IMR-90 (cell line): ENCODE results near the gene ZNF469. TPM values are rescaled to one million over a fixed set of nuclear protein-coding genes. Genes with fewer than 3 reads are reported as not detected.

Source experiments
- ATAC-seq: fragments of 200-7000 bp; cut with Tn5 transposase; 2 replicates; pipeline ENCODE4 v1.9.1; 2020; ENCODE audit warnings: low read depth, mild to moderate bottlenecking, moderate library complexity
- BruUV-seq: library from RNA; stranded (reverse); fragments of 400-500 nt; replicated peaks from 2 replicates; lab custom pipeline; 2021; lab: Mats Ljungman, UMichigan
- CTCF ChIA-PET: fragments of 300-600 bp; formaldehyde crosslinking; extraction: SDS; loops from one replicate; lab custom pipeline; 2021; ENCODE audit warnings: antibody characterized with exemption; lab: Yijun Ruan, JAX
- POLR2A ChIA-PET: fragments of 300-600 bp; sonication (Branson Sonifier 250); formaldehyde crosslinking; loops from one replicate; lab custom pipeline; 2022; ENCODE audit warnings: antibody characterized with exemption; ENCODE audit not compliant: unreplicated experiment; lab: Charles Lee
- DNase-seq: peaks from one replicate; pipeline ENCODE4 v3.0.0; 2013
- H2AFZ ChIP-seq: replicated peaks from 2 replicates; pipeline ENCODE3; 2013; ENCODE audit warnings: low read length, mild to moderate bottlenecking; ENCODE audit not compliant: poor library complexity
- H2AK5ac ChIP-seq: 2 replicates; pipeline ENCODE4 v1.6.1; 2013; ENCODE audit warnings: low read depth, low read length, inconsistent platforms
- H2AK9ac ChIP-seq: replicated peaks from 2 replicates; pipeline ENCODE3; 2013; ENCODE audit warnings: mild to moderate bottlenecking, low read depth, low read length, moderate library complexity; ENCODE audit not compliant: poor library complexity
- H2BK120ac ChIP-seq: 2 replicates; pipeline ENCODE4 v1.6.1; 2013; ENCODE audit warnings: low read depth, low read length, inconsistent platforms
- H2BK15ac ChIP-seq: 3 replicates; pipeline ENCODE4 v1.6.1; 2013; ENCODE audit warnings: low read depth, low read length, inconsistent platforms
- H2BK20ac ChIP-seq: 2 replicates; pipeline ENCODE4 v1.6.1; 2013; ENCODE audit warnings: low read depth, mild to moderate bottlenecking, inconsistent platforms, low read length, moderate library complexity
- H2BK5ac ChIP-seq: 2 replicates; pipeline ENCODE4 v1.6.1; 2013; ENCODE audit warnings: mild to moderate bottlenecking, low read depth, low read length, inconsistent platforms; ENCODE audit not compliant: poor library complexity, severe bottlenecking
- H3K14ac ChIP-seq: replicated peaks from 2 replicates; pipeline ENCODE4 v1.6.1; 2013; ENCODE audit warnings: low read depth, low read length, inconsistent platforms
- H3K18ac ChIP-seq: 2 replicates; pipeline ENCODE4 v1.6.1; 2013; ENCODE audit warnings: low read depth, low read length, control low read depth
- H3K23ac ChIP-seq: 2 replicates; pipeline ENCODE4 v1.6.1; 2013; ENCODE audit warnings: low read depth, low read length, inconsistent platforms
- H3K27ac ChIP-seq: 2 replicates; pipeline ENCODE4 v1.5.1; 2013; ENCODE audit warnings: mild to moderate bottlenecking, control low read depth, low read length; ENCODE audit not compliant: insufficient read depth
- H3K27me3 ChIP-seq: 2 replicates; pipeline ENCODE4 v1.6.1; 2013; ENCODE audit warnings: low read length; ENCODE audit not compliant: control insufficient read depth, insufficient read depth
- H3K36me3 ChIP-seq: 2 replicates; pipeline ENCODE4 v1.6.1; 2013; ENCODE audit warnings: low read length, mixed read lengths; ENCODE audit not compliant: control insufficient read depth, insufficient read depth
- H3K4ac ChIP-seq: 2 replicates; pipeline ENCODE4 v1.6.1; 2013; ENCODE audit warnings: low read depth, low read length, inconsistent platforms
- H3K4me1 ChIP-seq: 2 replicates; pipeline ENCODE4 v1.6.1; 2013; ENCODE audit warnings: low read length, mixed read lengths; ENCODE audit not compliant: control insufficient read depth, insufficient read depth
- H3K4me2 ChIP-seq: 2 replicates; pipeline ENCODE4 v1.6.1; 2013; ENCODE audit warnings: low read depth, mild to moderate bottlenecking, control low read depth, low read length, moderate library complexity
- H3K4me3 ChIP-seq: 2 replicates; pipeline ENCODE4 v1.5.1; 2013; ENCODE audit warnings: low read depth, mild to moderate bottlenecking, control low read depth, low read length, moderate library complexity; ENCODE audit not compliant: insufficient read depth
- H3K56ac ChIP-seq: 2 replicates; pipeline ENCODE4 v1.6.1; 2013; ENCODE audit warnings: low read length, inconsistent platforms; ENCODE audit not compliant: insufficient read depth; ENCODE audit errors: extremely low read depth
- H3K79me1 ChIP-seq, 2 experiments: 2 replicates each; pipeline ENCODE4 v1.6.1; 2013; ENCODE audit warnings: low read length in 2 of 2, inconsistent platforms in 1 of 2, low read depth in 1 of 2
- H3K9ac ChIP-seq: 2 replicates; pipeline ENCODE4 v1.6.1; 2013; ENCODE audit warnings: low read depth, low read length, control low read depth
- H3K9me1 ChIP-seq: 2 replicates; pipeline ENCODE4 v1.6.1; 2013; ENCODE audit warnings: low read length, inconsistent platforms; ENCODE audit not compliant: insufficient read depth
- H3K9me3 ChIP-seq: 2 replicates; pipeline ENCODE4 v1.6.1; 2013; ENCODE audit warnings: low read length; ENCODE audit not compliant: control insufficient read depth, insufficient read depth
- H4K20me1 ChIP-seq: 2 replicates; pipeline ENCODE4 v1.6.1; 2013; ENCODE audit warnings: low read length, inconsistent platforms; ENCODE audit not compliant: insufficient read depth
- H4K5ac ChIP-seq: 2 replicates; pipeline ENCODE4 v1.6.1; 2013; ENCODE audit warnings: mild to moderate bottlenecking, low read depth, low read length, control low read depth
- H4K8ac ChIP-seq, 2 experiments: 2 replicates each; pipeline ENCODE4 v1.6.1; 2013; ENCODE audit warnings: low read depth in 2 of 2, low read length in 2 of 2, control low read depth in 1 of 2, inconsistent platforms in 1 of 2
- H4K91ac ChIP-seq: 2 replicates; pipeline ENCODE4 v1.6.1; 2013; ENCODE audit warnings: low read depth, low read length, inconsistent platforms; ENCODE audit not compliant: insufficient read depth
- BHLHE40 ChIP-seq: fragments of 150-350 bp; IDR thresholded peaks from 2 replicates; pipeline ENCODE4 v1.6.1; 2016; ENCODE audit warnings: mild to moderate bottlenecking, low read depth, low read length
- CEBPB ChIP-seq: IDR thresholded peaks from 2 replicates; pipeline ENCODE4 v1.6.1; 2012; ENCODE audit warnings: low read depth, low read length, improper control_type of control experiment
- CHD1 ChIP-seq: IDR thresholded peaks from 2 replicates; pipeline ENCODE4 v1.6.1; 2012; ENCODE audit warnings: low read depth, low read length, improper control_type of control experiment
- FOS ChIP-seq: fragments of 150-350 bp; IDR thresholded peaks from 2 replicates; pipeline ENCODE4 v1.6.1; 2016; ENCODE audit warnings: low read depth, low read length
- MAFK ChIP-seq: IDR thresholded peaks from 2 replicates; pipeline ENCODE4 v1.6.1; 2012; ENCODE audit warnings: low read depth, low read length, improper control_type of control experiment
- MAZ ChIP-seq: IDR thresholded peaks from 2 replicates; pipeline ENCODE4 v1.6.1; 2012; ENCODE audit warnings: low read depth, mild to moderate bottlenecking, low read length, improper control_type of control experiment, moderate library complexity, borderline replicate concordance
- MXI1 ChIP-seq: IDR thresholded peaks from 2 replicates; pipeline ENCODE4 v1.6.1; 2012; ENCODE audit warnings: low read depth, mild to moderate bottlenecking, low read length, moderate library complexity, borderline replicate concordance
- NFE2L2 ChIP-seq: fragments of 150-350 bp; IDR thresholded peaks from 2 replicates; pipeline ENCODE4 v1.6.1; 2016; ENCODE audit warnings: low read depth, mild to moderate bottlenecking, low read length
- POLR2A ChIP-seq: IDR thresholded peaks from 2 replicates; pipeline ENCODE4 v1.6.1; 2012; ENCODE audit warnings: mild to moderate bottlenecking, low read depth, low read length
- RAD21 ChIP-seq: IDR thresholded peaks from 2 replicates; pipeline ENCODE4 v1.6.1; 2012; ENCODE audit warnings: low read length, improper control_type of control experiment
- RCOR1 ChIP-seq: IDR thresholded peaks from 2 replicates; pipeline ENCODE4 v1.6.1; 2012; ENCODE audit warnings: mild to moderate bottlenecking, low read length, improper control_type of control experiment; ENCODE audit not compliant: insufficient replicate concordance
- RFX5 ChIP-seq: IDR thresholded peaks from 2 replicates; pipeline ENCODE4 v1.8.0; 2012; ENCODE audit warnings: low read depth, mild to moderate bottlenecking, low read length, moderate library complexity
- SMC3 ChIP-seq: fragments of 150-350 bp; IDR thresholded peaks from 2 replicates; pipeline ENCODE4 v1.6.1; 2016; ENCODE audit warnings: low read depth, mild to moderate bottlenecking, antibody characterized with exemption, low read length, moderate library complexity
- WGBS, 2 experiments: methylation state at CpG; one replicate each; pipeline versions ENCODE4 v1.1.5 to v1.1.7; 2013; ENCODE audit warnings: missing lambda C conversion rate in 2 of 2; ENCODE audit not compliant: insufficient read length in 1 of 2; ENCODE audit errors: extremely low coverage in 2 of 2; 5-methylcytosine and 5-hydroxymethylcytosine counted together
- dilution Hi-C: fragments of 300-500 bp; cut with HindIII; formaldehyde crosslinking; loops from one replicate; pipeline ENCODE4 v1.14.3; 2018; ENCODE audit warnings: low sequenced_read_pairs; ENCODE audit not compliant: unreplicated experiment
- in situ Hi-C: fragments of 300-500 bp; cut with MboI; formaldehyde crosslinking; loops from 3 replicates; pipeline ENCODE4 v1.14.3; 2019; ENCODE audit warnings: low sequenced_read_pairs, inconsistent platforms, mixed read lengths
- intact Hi-C: fragments of 100-400 bp; cut with micrococcal nuclease; formaldehyde crosslinking; loops from 2 replicates; pipeline ENCODE4 v1.10.0; 2022
- polyA plus RNA-seq, 3 experiments: library from polyadenylated mRNA; depleted of rRNA; stranded (reverse); fragments of >200 nt; gene quantifications; 2 replicates each; pipeline ENCODE4 v1.2.3, GENCODE V29; 2012; ENCODE audit warnings: low replicate concordance in 1 of 3
- total RNA-seq: library from RNA; depleted of rRNA; stranded (reverse); fragments of >200 nt; gene quantifications from 2 replicates; pipeline ENCODE4 v1.2.3, GENCODE V29; 2012
- TF ChIP-seq, protein P1 (sequence below): fragments of 150-350 bp; IDR thresholded peaks from 2 replicates; pipeline ENCODE4 v1.6.1; 2017; ENCODE audit warnings: mild to moderate bottlenecking, antibody characterized with exemption, low read length, low read depth
- TF ChIP-seq, protein P2 (sequence below): fragments of 150-350 bp; IDR thresholded peaks from 2 replicates; pipeline ENCODE4 v1.6.1; 2016; ENCODE audit warnings: low read depth, mild to moderate bottlenecking, low read length, moderate library complexity, borderline replicate concordance
- TF ChIP-seq, protein P3 (sequence below): conservative IDR thresholded peaks from 2 replicates; pipeline ENCODE4 v1.5.1; 2012; ENCODE audit warnings: mild to moderate bottlenecking, low read depth, low read length, improper control_type of control experiment

Gene ZNF469
- total and polyA plus RNA-seq, 2 of the 4 experiments (the other 2 are of a cell fraction): 1.1 to 13.3 TPM

DNA sequence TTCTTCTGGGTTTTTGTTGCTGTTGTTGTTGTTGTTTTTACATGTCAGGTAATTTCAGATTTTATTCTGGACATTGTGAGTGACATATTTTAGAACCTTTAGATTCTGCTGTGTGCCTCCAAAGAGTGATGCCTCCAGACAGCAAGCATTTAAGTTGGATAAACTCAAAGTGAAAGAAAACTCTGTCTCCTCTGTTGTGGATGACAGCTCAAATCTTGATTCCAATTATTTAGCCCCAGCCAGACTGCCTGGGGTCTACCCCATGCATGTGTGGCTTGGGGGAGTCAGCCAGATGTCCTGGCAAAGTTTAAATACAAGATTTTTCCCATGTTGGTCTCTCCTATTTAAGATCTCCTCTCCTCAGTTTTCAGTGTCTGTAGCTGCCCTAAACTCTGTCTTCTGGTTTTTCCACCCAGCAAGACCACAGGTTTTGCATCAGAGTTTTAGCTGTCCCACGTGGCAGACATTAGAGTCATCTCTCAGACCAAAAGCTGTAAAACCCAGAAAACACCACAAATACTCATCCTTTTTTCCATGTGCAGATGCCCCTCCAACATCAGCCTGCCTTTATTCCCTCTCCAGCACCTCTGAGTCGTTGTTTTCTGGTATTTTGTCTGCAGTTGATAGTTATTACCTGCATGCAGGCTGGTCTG lies 19.4 kb upstream of the ZNF469 start:
- no peak for ATAC-seq
- Histone ChIP-seq H3K27me3 (peaks cover 10% of the 10 kb centered on the region), H2AK9ac (no peak overlapping the region), H4K20me1 (no peaks in the 10 kb centered on the region), H3K4ac (no peak overlapping the region), H3K4me2 (no peak overlapping the region), H2BK15ac (no peak overlapping the region), H3K27ac (no peak overlapping the region), H3K79me1 (no peaks in the 10 kb centered on the region), H3K56ac (no peak overlapping the region), H3K18ac (no peak overlapping the region), H3K9me3 (peaks cover 14% of the 10 kb centered on the region), H3K36me3 (no peaks in the 10 kb centered on the region), H3K4me1 (no peaks in the 10 kb centered on the region), H3K14ac (no peak overlapping the region), H2BK5ac (no peak overlapping the region), H2AFZ (no peak overlapping the region), H4K5ac (no peak overlapping the region), H4K91ac (no peak overlapping the region), H3K4me3 (no peak overlapping the region), H2AK5ac (no peak overlapping the region), H2BK20ac (no peak overlapping the region), H3K23ac (no peak overlapping the region), H3K9ac (no peak overlapping the region), H3K9me1 (no peaks in the 10 kb centered on the region), H4K8ac (no peak overlapping the region), H2BK120ac (no peak overlapping the region)
- WGBS, 2 experiments: 40% methylated on average over 1 of the region's 2 CpGs; no CpG with 5 or more reads in 1 of the 2 experiments
- CTCF ChIA-PET: no interaction called here
- intact Hi-C loops: no loop called here
- no peak for DNase-seq
- BruUV-seq: no TSS peak
- TF ChIP-seq SMC3 (no peak), CEBPB (no peak), FOS (no peak), NFE2L2 (no peak), RAD21 (no peak), CHD1 (no peak), MXI1 (no peak), POLR2A (no peak), RCOR1 (no peak), MAZ (no peak), BHLHE40 (no peak), MAFK (no peak), RFX5 (no peak)
- TF ChIP-seq, protein P1, sequence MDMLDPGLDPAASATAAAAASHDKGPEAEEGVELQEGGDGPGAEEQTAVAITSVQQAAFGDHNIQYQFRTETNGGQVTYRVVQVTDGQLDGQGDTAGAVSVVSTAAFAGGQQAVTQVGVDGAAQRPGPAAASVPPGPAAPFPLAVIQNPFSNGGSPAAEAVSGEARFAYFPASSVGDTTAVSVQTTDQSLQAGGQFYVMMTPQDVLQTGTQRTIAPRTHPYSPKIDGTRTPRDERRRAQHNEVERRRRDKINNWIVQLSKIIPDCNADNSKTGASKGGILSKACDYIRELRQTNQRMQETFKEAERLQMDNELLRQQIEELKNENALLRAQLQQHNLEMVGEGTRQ: no peak
- TF ChIP-seq, protein P2, sequence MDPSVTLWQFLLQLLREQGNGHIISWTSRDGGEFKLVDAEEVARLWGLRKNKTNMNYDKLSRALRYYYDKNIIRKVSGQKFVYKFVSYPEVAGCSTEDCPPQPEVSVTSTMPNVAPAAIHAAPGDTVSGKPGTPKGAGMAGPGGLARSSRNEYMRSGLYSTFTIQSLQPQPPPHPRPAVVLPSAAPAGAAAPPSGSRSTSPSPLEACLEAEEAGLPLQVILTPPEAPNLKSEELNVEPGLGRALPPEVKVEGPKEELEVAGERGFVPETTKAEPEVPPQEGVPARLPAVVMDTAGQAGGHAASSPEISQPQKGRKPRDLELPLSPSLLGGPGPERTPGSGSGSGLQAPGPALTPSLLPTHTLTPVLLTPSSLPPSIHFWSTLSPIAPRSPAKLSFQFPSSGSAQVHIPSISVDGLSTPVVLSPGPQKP: no peak
- TF ChIP-seq, protein P3, sequence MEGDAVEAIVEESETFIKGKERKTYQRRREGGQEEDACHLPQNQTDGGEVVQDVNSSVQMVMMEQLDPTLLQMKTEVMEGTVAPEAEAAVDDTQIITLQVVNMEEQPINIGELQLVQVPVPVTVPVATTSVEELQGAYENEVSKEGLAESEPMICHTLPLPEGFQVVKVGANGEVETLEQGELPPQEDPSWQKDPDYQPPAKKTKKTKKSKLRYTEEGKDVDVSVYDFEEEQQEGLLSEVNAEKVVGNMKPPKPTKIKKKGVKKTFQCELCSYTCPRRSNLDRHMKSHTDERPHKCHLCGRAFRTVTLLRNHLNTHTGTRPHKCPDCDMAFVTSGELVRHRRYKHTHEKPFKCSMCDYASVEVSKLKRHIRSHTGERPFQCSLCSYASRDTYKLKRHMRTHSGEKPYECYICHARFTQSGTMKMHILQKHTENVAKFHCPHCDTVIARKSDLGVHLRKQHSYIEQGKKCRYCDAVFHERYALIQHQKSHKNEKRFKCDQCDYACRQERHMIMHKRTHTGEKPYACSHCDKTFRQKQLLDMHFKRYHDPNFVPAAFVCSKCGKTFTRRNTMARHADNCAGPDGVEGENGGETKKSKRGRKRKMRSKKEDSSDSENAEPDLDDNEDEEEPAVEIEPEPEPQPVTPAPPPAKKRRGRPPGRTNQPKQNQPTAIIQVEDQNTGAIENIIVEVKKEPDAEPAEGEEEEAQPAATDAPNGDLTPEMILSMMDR: no peak
- dilution Hi-C loops: no loop called here
- in situ Hi-C loops: no loop called here
- POLR2A ChIA-PET: no interaction called here
